Osteoblast (primary cell): Measurements from ENCODE around the gene ALX4. TPM values are rescaled to one million over a fixed set of nuclear protein-coding genes. Genes with fewer than 3 reads are reported as not detected.
A peak's percentile ranks its signal among the peaks of the same experiment; 100 is the strongest.

Source experiments
- DNase-seq: peaks from one replicate; pipeline ENCODE4 v3.0.0; 2011; ENCODE audit warnings: low spot score, mixed read lengths; ENCODE audit not compliant: insufficient read length; ENCODE audit errors: missing footprints
- H2AFZ ChIP-seq: 2 replicates; pipeline ENCODE4 v1.6.0; 2011; ENCODE audit warnings: mild to moderate bottlenecking, low read length
- H3K27ac ChIP-seq: 2 replicates; pipeline ENCODE4 v1.5.1; 2011; ENCODE audit warnings: mild to moderate bottlenecking, low read depth, low read length, moderate library complexity
- H3K27me3 ChIP-seq: 2 replicates; pipeline ENCODE4 v1.6.0; 2012; ENCODE audit warnings: mild to moderate bottlenecking, control low read depth, inconsistent platforms, low read length, moderate library complexity; ENCODE audit not compliant: insufficient read depth
- H3K36me3 ChIP-seq: 2 replicates; pipeline ENCODE4 v1.5.1; 2011; ENCODE audit warnings: mild to moderate bottlenecking, low read length, control low read depth, moderate library complexity; ENCODE audit not compliant: insufficient read depth
- H3K4me1 ChIP-seq: 2 replicates; pipeline ENCODE4 v1.5.1; 2011; ENCODE audit warnings: mild to moderate bottlenecking, low read length, control low read depth, moderate library complexity; ENCODE audit not compliant: insufficient read depth
- H3K4me2 ChIP-seq: 2 replicates; pipeline ENCODE4 v1.6.0; 2011; ENCODE audit warnings: mild to moderate bottlenecking, low read length; ENCODE audit not compliant: insufficient read depth
- H3K4me3 ChIP-seq: fragments of 200-600 bp; sonication (generic); 3 replicates; pipeline ENCODE4 v1.5.1; 2012; ENCODE audit warnings: mild to moderate bottlenecking, low read length, inconsistent platforms; ENCODE audit not compliant: insufficient read depth
- H3K79me2 ChIP-seq: 2 replicates; pipeline ENCODE4 v1.6.0; 2012; ENCODE audit warnings: mild to moderate bottlenecking, low read length, control low read depth, inconsistent platforms; ENCODE audit not compliant: insufficient read depth
- H3K9me3 ChIP-seq: 2 replicates; pipeline ENCODE4 v1.5.1; 2011; ENCODE audit warnings: low read depth, low read length, control low read depth
- H4K20me1 ChIP-seq: 2 replicates; pipeline ENCODE4 v1.6.0; 2012; ENCODE audit warnings: mild to moderate bottlenecking, low read length, control low read depth; ENCODE audit not compliant: insufficient read depth
- total RNA-seq: library from RNA; depleted of rRNA; stranded (reverse); fragments of >200 nt; gene quantifications from 2 replicates; pipeline ENCODE4 v1.2.3, GENCODE V29; 2012
- TF ChIP-seq, protein P1 (sequence below): IDR thresholded peaks from 2 replicates; pipeline ENCODE4 v1.5.1; 2011; ENCODE audit warnings: mild to moderate bottlenecking, low read depth, low read length, moderate library complexity; ENCODE audit errors: extremely low read depth

Gene ALX4
- total RNA-seq, 1 donor = under 0.01 TPM

DNA sequence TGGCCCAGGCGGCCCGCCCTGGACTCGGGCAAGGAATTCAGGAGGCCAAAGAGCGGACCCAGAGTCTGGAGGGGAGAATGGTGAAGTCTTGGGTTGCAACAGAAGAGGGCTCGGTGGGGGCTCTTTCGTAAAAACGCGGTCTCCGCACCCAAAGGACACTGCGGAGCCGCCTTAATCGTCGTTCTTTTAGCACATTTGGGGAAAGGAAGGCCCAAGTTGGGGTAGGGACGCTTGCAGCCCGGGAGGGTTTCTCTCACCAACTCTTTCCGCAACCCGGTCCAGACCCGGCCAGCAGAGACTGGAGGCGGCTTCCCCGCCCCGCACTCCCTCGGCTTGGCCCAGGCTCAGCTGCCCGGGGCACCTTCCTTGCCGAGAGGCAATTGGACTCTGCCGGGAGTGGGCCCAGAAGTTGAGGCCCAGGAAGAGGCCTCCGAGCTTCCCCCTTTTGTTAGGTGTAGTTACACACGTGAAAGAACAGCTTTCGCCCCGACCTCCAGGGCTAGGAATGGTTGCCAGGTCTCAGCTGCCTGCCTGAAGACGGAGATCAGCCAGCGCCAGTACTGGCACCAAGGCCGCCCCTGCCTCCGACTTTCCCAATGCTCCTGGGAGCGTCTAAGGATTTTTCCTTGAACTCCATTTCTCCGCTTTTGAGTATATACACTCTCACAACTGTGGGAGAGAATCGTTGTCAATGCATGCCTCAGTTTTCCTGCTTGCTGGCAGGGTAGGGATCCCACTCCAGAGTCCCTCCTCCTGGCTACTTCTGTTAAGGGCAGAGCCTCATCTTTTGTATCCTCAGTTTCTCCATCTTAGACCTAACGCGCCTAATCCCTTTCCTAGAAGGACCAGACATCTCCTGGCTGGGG lies 3.7 kb downstream of the ALX4 start:
- no peaks in the 10 kb centered on the region for H3K79me2 ChIP-seq
- no peak overlapping the region for H3K4me3 ChIP-seq
- peak; percentile 77 for DNase-seq
- H3K36me3 ChIP-seq = no peaks in the 10 kb centered on the region
- peaks cover 15% of the 10 kb centered on the region for H3K4me1 ChIP-seq
- TF ChIP-seq, protein P1, sequence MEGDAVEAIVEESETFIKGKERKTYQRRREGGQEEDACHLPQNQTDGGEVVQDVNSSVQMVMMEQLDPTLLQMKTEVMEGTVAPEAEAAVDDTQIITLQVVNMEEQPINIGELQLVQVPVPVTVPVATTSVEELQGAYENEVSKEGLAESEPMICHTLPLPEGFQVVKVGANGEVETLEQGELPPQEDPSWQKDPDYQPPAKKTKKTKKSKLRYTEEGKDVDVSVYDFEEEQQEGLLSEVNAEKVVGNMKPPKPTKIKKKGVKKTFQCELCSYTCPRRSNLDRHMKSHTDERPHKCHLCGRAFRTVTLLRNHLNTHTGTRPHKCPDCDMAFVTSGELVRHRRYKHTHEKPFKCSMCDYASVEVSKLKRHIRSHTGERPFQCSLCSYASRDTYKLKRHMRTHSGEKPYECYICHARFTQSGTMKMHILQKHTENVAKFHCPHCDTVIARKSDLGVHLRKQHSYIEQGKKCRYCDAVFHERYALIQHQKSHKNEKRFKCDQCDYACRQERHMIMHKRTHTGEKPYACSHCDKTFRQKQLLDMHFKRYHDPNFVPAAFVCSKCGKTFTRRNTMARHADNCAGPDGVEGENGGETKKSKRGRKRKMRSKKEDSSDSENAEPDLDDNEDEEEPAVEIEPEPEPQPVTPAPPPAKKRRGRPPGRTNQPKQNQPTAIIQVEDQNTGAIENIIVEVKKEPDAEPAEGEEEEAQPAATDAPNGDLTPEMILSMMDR = no peak
- H3K4me2 ChIP-seq = no peak overlapping the region
- H3K27ac ChIP-seq = no peak overlapping the region
- H4K20me1 ChIP-seq = peaks cover 4% of the 10 kb centered on the region
- peaks cover 76% of the 10 kb centered on the region for H3K27me3 ChIP-seq
- no peak overlapping the region for H2AFZ ChIP-seq
- no peaks in the 10 kb centered on the region for H3K9me3 ChIP-seq

DNA sequence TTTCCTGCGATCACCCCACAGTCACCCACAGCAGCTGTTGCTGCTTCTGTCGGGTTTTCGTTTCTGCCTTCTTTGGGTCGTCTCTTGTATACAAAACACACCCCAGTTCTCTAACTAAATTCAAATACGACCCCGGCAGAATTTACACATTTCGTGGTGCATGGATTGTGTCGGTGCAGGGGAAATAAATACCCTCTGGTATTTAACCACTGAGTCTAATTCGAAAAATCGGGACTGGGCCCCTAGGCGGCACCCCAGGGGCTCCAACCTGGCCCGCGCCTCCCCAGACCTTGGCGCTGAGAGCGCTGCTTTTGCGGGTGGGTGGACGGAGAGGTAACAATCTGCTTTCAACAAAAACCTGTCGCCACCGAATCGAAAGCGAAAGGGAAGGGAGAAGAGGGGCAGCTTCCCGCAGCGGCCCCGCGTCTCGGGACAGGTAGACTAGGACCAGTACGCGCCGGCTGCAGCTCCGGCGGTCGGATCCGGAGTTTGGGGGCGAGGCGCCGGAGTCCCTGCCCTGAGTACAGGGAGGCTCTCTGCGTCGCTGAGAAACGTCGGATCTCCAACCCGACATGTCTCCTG lies 4.4 kb downstream of the ALX4 start:
- peaks cover 22% of the 10 kb centered on the region for H3K4me1 ChIP-seq
- no peak overlapping the region for H3K4me2 ChIP-seq
- TF ChIP-seq, protein P1 = no peak
- no peaks in the 10 kb centered on the region for H3K9me3 ChIP-seq
- no peak overlapping the region for H3K27ac ChIP-seq
- H3K27me3 ChIP-seq = peaks cover 69% of the 10 kb centered on the region
- H3K4me3 ChIP-seq = peak overlapping the region; percentile 28
- no peaks in the 10 kb centered on the region for H3K79me2 ChIP-seq
- no peaks in the 10 kb centered on the region for H3K36me3 ChIP-seq
- peaks cover 5% of the 10 kb centered on the region for H4K20me1 ChIP-seq
- no peak for DNase-seq
- no peak overlapping the region for H2AFZ ChIP-seq

DNA sequence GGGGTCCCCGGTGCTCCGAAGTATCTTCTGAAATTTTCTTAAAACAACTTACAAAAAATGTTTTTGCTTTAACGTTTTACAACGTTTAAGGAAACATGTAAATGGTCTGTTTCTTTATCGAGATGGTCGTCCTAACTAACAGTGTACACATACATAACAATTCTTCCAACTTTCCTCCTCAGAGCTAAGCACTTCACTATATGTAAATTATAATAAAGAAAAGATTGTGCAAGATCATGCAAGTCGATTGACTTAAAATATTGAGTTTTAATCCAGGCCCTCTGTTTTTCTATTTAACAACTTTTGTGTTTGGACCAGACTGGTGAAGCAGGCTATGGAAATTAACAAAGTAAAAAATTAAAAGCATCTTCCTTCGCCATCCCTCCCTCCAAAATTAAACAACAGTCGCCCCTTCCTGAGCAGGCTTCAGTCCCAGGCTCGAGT lies 4.9 kb downstream of the ALX4 start:
- Histone ChIP-seq H3K79me2 (no peaks in the 10 kb centered on the region), H3K4me1 (peaks cover 27% of the 10 kb centered on the region), H3K36me3 (no peaks in the 10 kb centered on the region), H3K4me3 (no peak overlapping the region), H3K4me2 (no peak overlapping the region), H4K20me1 (peaks cover 5% of the 10 kb centered on the region), H2AFZ (no peak overlapping the region), H3K27me3 (peaks cover 64% of the 10 kb centered on the region), H3K27ac (no peak overlapping the region), H3K9me3 (no peaks in the 10 kb centered on the region)
- peak; percentile 71 for DNase-seq
- TF ChIP-seq, protein P1 = no peak
